ENCODE results near the gene PADI4. TPM values are rescaled to one million over a fixed set of nuclear protein-coding genes. Genes with fewer than 3 reads are reported as not detected.
A peak's percentile ranks its signal among the peaks of the same experiment; 100 is the strongest.

PADI4 gene
- total and polyA plus RNA-seq, 2 of the 8 experiments (the other 6 are each of a cell fraction or from before 2014, with no cell fraction given): 0.29 TPM; not detected in 1

GRCh38 chr1:17347769-17348592 lies 40.0 kb downstream of the PADI4 start:
- H3K4me1 ChIP-seq (replicated peaks in 1 of 4; ENCODE audit: control insufficient read depth in 3 of 4, insufficient read depth in 4 of 4, low read length in 3 of 4): peaks cover 0 to 5% (median 0%) of the 10 kb centered on the region in 4 experiments; a peak in 1 of 7 replicates
- H3K56ac ChIP-seq (replicated peaks; ENCODE audit: insufficient read length, low read depth, low read length): no peak overlapping the region
- H4K8ac ChIP-seq (ENCODE audit: extremely low read depth, insufficient read depth, low read length): no peak overlapping the region
- H3K9ac ChIP-seq (replicated peaks in 1 of 4; ENCODE audit: extremely low read depth in 1 of 4, low read depth in 3 of 4, low read length in 3 of 4): no peak overlapping the region
- peaks cover 0 to 2% of the 10 kb centered on the region in 2 experiments for H4K20me1 ChIP-seq (replicated peaks in 1 of 2; ENCODE audit: control insufficient read depth in 1 of 2, insufficient read depth in 2 of 2, low read length in 2 of 2)
- FAIRE-seq: no peak
- 0 out of 2 replicates have a peak overlapping the region, but pooled peaks have one; percentile 49 for H2BK5ac ChIP-seq (ENCODE audit: low read depth, low read length)
- H3K9me3 ChIP-seq (ENCODE audit: insufficient read depth in 2 of 2, low read depth in 1 of 2, low read length in 1 of 2): peaks cover 0 to 3% of the 10 kb centered on the region in 2 experiments; a peak in 2 of 4 replicates
- no peak overlapping the region for H3K4me3 ChIP-seq (ENCODE audit: extremely low read depth in 1 of 4, insufficient read depth in 2 of 4, low read depth in 3 of 4, low read length in 4 of 4)
- H4K91ac ChIP-seq (replicated peaks; ENCODE audit: insufficient read length, low read length): no peak overlapping the region
- H2AFZ ChIP-seq (ENCODE audit: low read length): no peak overlapping the region
- no peak overlapping the region for H4K5ac ChIP-seq (ENCODE audit: insufficient read length, low read depth, low read length)
- ChIA-PET POLR2A (ENCODE audit: partially characterized antibody) (no interaction called here), CTCF (ENCODE audit: partially characterized antibody) (interaction anchor here (0.7 to 1.7 kb wide), 2 partner anchors 8 to 10 kb away, joined by 3 read pairs; no protein-coding TSS in a partner anchor)
- H3K27me3 ChIP-seq (replicated peaks in 1 of 4; ENCODE audit: control insufficient read depth in 3 of 4, extremely low read depth in 1 of 4, insufficient read depth in 3 of 4, low read length in 3 of 4): no peaks in the 10 kb centered on the region
- no peak overlapping the region for H2BK120ac ChIP-seq (replicated peaks; ENCODE audit: low read depth, low read length)
- H2BK20ac ChIP-seq (ENCODE audit: low read length): no peak overlapping the region
- no peak overlapping the region for H2BK15ac ChIP-seq (ENCODE audit: low read length)
- no peak overlapping the region for H2AK5ac ChIP-seq (ENCODE audit: low read depth, low read length)
- no peaks in the 10 kb centered on the region for H3K79me2 ChIP-seq (ENCODE audit: control insufficient read depth in 1 of 2, insufficient read depth in 2 of 2, low read length in 2 of 2)
- 89% methylated on average over 14 of the region's 19 CpGs; no CpG with 5 or more reads in 1 of the 2 experiments for WGBS, 2 experiments (ENCODE audit: extremely low coverage in 1 of 2, insufficient coverage in 1 of 2, insufficient read length in 1 of 2, insufficient replicate concordance in 2 of 2, low coverage in 1 of 2, low lambda C conversion rate in 2 of 2, missing lambda C conversion rate in 1 of 2)
- H3K23ac ChIP-seq (ENCODE audit: insufficient read length): no peak overlapping the region
- H3K23me2 ChIP-seq (ENCODE audit: low read depth, low read length): no peaks in the 10 kb centered on the region
- peak; percentile 74 for TF ChIP-seq BACH1 (IDR thresholded peaks at IDR 0.05; ENCODE audit: low read length)
- TF ChIP-seq SP4 (IDR thresholded peaks at IDR 0.05; ENCODE audit: low read length): no peak
- no peak overlapping the region for H3K4ac ChIP-seq (replicated peaks; ENCODE audit: insufficient read length, low read depth, low read length)
- peak overlapping the region; percentile 71; the same call in 1 of the 2 replicates for H2BK12ac ChIP-seq (ENCODE audit: low read depth, low read length)
- no peak overlapping the region for H3K4me2 ChIP-seq (ENCODE audit: insufficient read depth in 1 of 2, low read depth in 2 of 2, low read length in 2 of 2)
- no peak overlapping the region for H3K14ac ChIP-seq (ENCODE audit: insufficient read length)
- H3K79me1 ChIP-seq (ENCODE audit: low read depth, low read length): no peaks in the 10 kb centered on the region
- H3K36me3 ChIP-seq (ENCODE audit: control insufficient read depth in 2 of 4, insufficient read depth in 4 of 4, low read length in 3 of 4): no peaks in the 10 kb centered on the region
- no peak overlapping the region for H3K18ac ChIP-seq (ENCODE audit: extremely low read depth, low read length)
- H3K27ac ChIP-seq (ENCODE audit: low read depth, low read length): no peak overlapping the region; the same call in 1 of the 2 replicates
- no peak for DNase-seq (ENCODE audit: low read depth in 1 of 2, low spot score in 2 of 2)

Data from H1 (cell line).